H1 (cell line): ENCODE data around the gene LGI4. TPM values are rescaled to one million over a fixed set of nuclear protein-coding genes. Genes with fewer than 3 reads are reported as not detected.
A peak's percentile ranks its signal among the peaks of the same experiment; 100 is the strongest.

Experiments
- CTCF ChIA-PET: fragments of 300-600 bp; sonication (Branson Sonifier 250); formaldehyde crosslinking; loops from one replicate; lab custom pipeline; 2021; ENCODE audit not compliant: partially characterized antibody; lab: Charles Lee
- POLR2A ChIA-PET: fragments of 300-600 bp; sonication (Branson Sonifier 250); formaldehyde crosslinking; loops from one replicate; lab custom pipeline; 2021; ENCODE audit warnings: inconsistent platforms; ENCODE audit not compliant: partially characterized antibody; lab: Charles Lee
- DNase-seq, 2 experiments: peaks; one replicate each; pipeline versions ENCODE4 v3.0.0 to v3.0.0-alpha.2; 2010 to 2022; ENCODE audit warnings: low spot score in 2 of 2, low read depth in 1 of 2, mixed read lengths in 1 of 2
- FAIRE-seq: peaks from 2 replicates; lab custom pipeline; 2011; peaks lifted over from hg19 to GRCh38; lab: Jason Lieb, UNC
- H2AFZ ChIP-seq: 2 replicates; pipeline ENCODE4 v1.8.1; 2012; ENCODE audit warnings: low read length, inconsistent platforms
- H2AK5ac ChIP-seq: 2 replicates; pipeline ENCODE4 v1.6.1; 2013; ENCODE audit warnings: low read depth, low read length
- H2BK120ac ChIP-seq: replicated peaks from 2 replicates; pipeline ENCODE3; 2013; ENCODE audit warnings: low read depth, low read length, inconsistent platforms
- H2BK12ac ChIP-seq: 2 replicates; pipeline ENCODE4 v1.6.1; 2013; ENCODE audit warnings: low read depth, low read length
- H2BK15ac ChIP-seq: 2 replicates; pipeline ENCODE4 v1.6.1; 2013; ENCODE audit warnings: low read length
- H2BK20ac ChIP-seq: 2 replicates; pipeline ENCODE4 v1.6.1; 2013; ENCODE audit warnings: low read length
- H2BK5ac ChIP-seq: 2 replicates; pipeline ENCODE4 v1.6.1; 2013; ENCODE audit warnings: low read depth, low read length
- H3K14ac ChIP-seq: 2 replicates; pipeline ENCODE4 v1.6.1; 2013; ENCODE audit warnings: inconsistent platforms; ENCODE audit not compliant: insufficient read length
- H3K18ac ChIP-seq: 2 replicates; pipeline ENCODE4 v1.6.1; 2013; ENCODE audit warnings: low read length; ENCODE audit errors: extremely low read depth
- H3K23ac ChIP-seq: 2 replicates; pipeline ENCODE4 v1.6.1; 2013; ENCODE audit warnings: inconsistent platforms; ENCODE audit not compliant: insufficient read length
- H3K23me2 ChIP-seq: 2 replicates; pipeline ENCODE4 v1.6.1; 2013; ENCODE audit warnings: low read depth, low read length
- H3K27ac ChIP-seq: 2 replicates; pipeline ENCODE4 v1.6.1; 2011; ENCODE audit warnings: low read depth, low read length, inconsistent platforms
- H3K27me3 ChIP-seq, 4 experiments: replicated peaks in 1 of 4; 1 replicate in 1 of 4; 2 replicates in 3 of 4; pipeline versions ENCODE4 v1.6.1 to v1.8.1; 2011 to 2013; ENCODE audit warnings: low read length in 3 of 4, mild to moderate bottlenecking in 3 of 4, inconsistent platforms in 2 of 4, mixed read lengths in 2 of 4, moderate library complexity in 1 of 4; ENCODE audit not compliant: control insufficient read depth in 3 of 4, insufficient read depth in 3 of 4; ENCODE audit errors: extremely low read depth in 1 of 4
- H3K36me3 ChIP-seq, 4 experiments: 2 replicates each; pipeline versions ENCODE4 v1.6.1 to v1.8.1; 2011 to 2013; ENCODE audit warnings: mild to moderate bottlenecking in 4 of 4, low read length in 3 of 4, moderate library complexity in 2 of 4, control low read depth in 1 of 4, inconsistent platforms in 1 of 4; ENCODE audit not compliant: insufficient read depth in 4 of 4, control insufficient read depth in 2 of 4
- H3K4ac ChIP-seq: replicated peaks from 2 replicates; pipeline ENCODE3; 2013; ENCODE audit warnings: low read length, low read depth, mixed read lengths, inconsistent platforms; ENCODE audit not compliant: insufficient read length
- H3K4me1 ChIP-seq, 4 experiments: replicated peaks in 1 of 4; 1 replicate in 1 of 4; 2 replicates in 3 of 4; pipeline versions ENCODE4 v1.6.1 to v1.8.1; 2011 to 2013; ENCODE audit warnings: low read length in 3 of 4, inconsistent platforms in 2 of 4, mixed read lengths in 1 of 4; ENCODE audit not compliant: insufficient read depth in 4 of 4, control insufficient read depth in 3 of 4
- H3K4me2 ChIP-seq, 2 experiments: 2 replicates each; pipeline versions ENCODE4 v1.6.1 to v1.8.1; 2011 to 2013; ENCODE audit warnings: low read depth in 2 of 2, low read length in 2 of 2, control low read depth in 1 of 2, inconsistent platforms in 1 of 2, mild to moderate bottlenecking in 1 of 2; ENCODE audit not compliant: insufficient read depth in 1 of 2
- H3K4me3 ChIP-seq, 4 experiments: fragments of 200-600, 300-600 bp in 1 of 4; sonication (generic), shearing (Covaris generic), sonication (Bioruptor Twin) in 1 of 4; 2 replicates each; pipeline versions ENCODE4 v1.5.1 to v1.8.1; 2011 to 2016; ENCODE audit warnings: low read length in 4 of 4, low read depth in 3 of 4, control low read depth in 2 of 4, inconsistent platforms in 2 of 4, mild to moderate bottlenecking in 2 of 4, mixed read lengths in 1 of 4, moderate library complexity in 1 of 4; ENCODE audit not compliant: insufficient read depth in 2 of 4; ENCODE audit errors: extremely low read depth in 1 of 4
- H3K56ac ChIP-seq: replicated peaks from 2 replicates; pipeline ENCODE3; 2013; ENCODE audit warnings: low read depth, mild to moderate bottlenecking, mixed read lengths, low read length, inconsistent platforms; ENCODE audit not compliant: insufficient read length
- H3K79me1 ChIP-seq: 2 replicates; pipeline ENCODE4 v1.6.1; 2013; ENCODE audit warnings: low read depth, low read length, control low read depth
- H3K79me2 ChIP-seq, 2 experiments: 2 replicates each; pipeline versions ENCODE4 v1.6.1 to v1.8.1; 2012 to 2013; ENCODE audit warnings: low read length in 2 of 2, mild to moderate bottlenecking in 2 of 2, inconsistent platforms in 1 of 2; ENCODE audit not compliant: insufficient read depth in 2 of 2, control insufficient read depth in 1 of 2
- H3K9ac ChIP-seq, 4 experiments: replicated peaks in 1 of 4; 1 replicate in 1 of 4; 2 replicates in 3 of 4; pipeline versions ENCODE4 v1.6.1 to v1.8.1; 2011 to 2013; ENCODE audit warnings: low read depth in 3 of 4, low read length in 3 of 4, control low read depth in 2 of 4, mild to moderate bottlenecking in 2 of 4, moderate library complexity in 2 of 4, inconsistent platforms in 1 of 4; ENCODE audit errors: extremely low read depth in 1 of 4
- H3K9me3 ChIP-seq, 2 experiments: 2 replicates each; pipeline versions ENCODE4 v1.6.1 to v1.8.1; 2012 to 2013; ENCODE audit warnings: mild to moderate bottlenecking in 2 of 2, moderate library complexity in 2 of 2, control low read depth in 1 of 2, inconsistent platforms in 1 of 2, low read depth in 1 of 2, low read length in 1 of 2, mixed read lengths in 1 of 2; ENCODE audit not compliant: insufficient read depth in 2 of 2
- H4K20me1 ChIP-seq, 2 experiments: replicated peaks in 1 of 2; 2 replicates each; pipeline versions ENCODE3 to v1.8.1; 2011 to 2013; ENCODE audit warnings: inconsistent platforms in 2 of 2, low read length in 2 of 2, mild to moderate bottlenecking in 1 of 2; ENCODE audit not compliant: insufficient read depth in 2 of 2, control insufficient read depth in 1 of 2
- H4K5ac ChIP-seq: 2 replicates; pipeline ENCODE4 v1.6.1; 2013; ENCODE audit warnings: low read length, low read depth, mixed read lengths, inconsistent platforms; ENCODE audit not compliant: insufficient read length
- H4K8ac ChIP-seq: 2 replicates; pipeline ENCODE4 v1.8.0; 2013; ENCODE audit warnings: mild to moderate bottlenecking, moderate library complexity, low read length, inconsistent platforms; ENCODE audit not compliant: insufficient read depth; ENCODE audit errors: extremely low read depth
- H4K91ac ChIP-seq: replicated peaks from 2 replicates; pipeline ENCODE3; 2013; ENCODE audit warnings: low read length, mixed read lengths, inconsistent platforms; ENCODE audit not compliant: insufficient read length
- CBX5 ChIP-seq: fragments of 300-800, 300-1000 bp; sonication (generic); IDR thresholded peaks from 2 replicates; pipeline ENCODE4 v1.7.1; 2016; ENCODE audit warnings: antibody characterized with exemption, low read length, low read depth
- CBX8 ChIP-seq: fragments of 300-800, 300-1000 bp; sonication (generic); IDR thresholded peaks from 2 replicates; pipeline ENCODE4 v1.7.1; 2016; ENCODE audit warnings: low read depth, low read length, borderline replicate concordance
- CHD1 ChIP-seq: IDR thresholded peaks from 2 replicates; pipeline ENCODE4 v1.6.1; 2012; ENCODE audit warnings: low read depth, low read length, improper control_type of control experiment
- CTCF ChIP-seq, 3 experiments: IDR thresholded peaks; 1 replicate in 2 of 3; 2 replicates in 1 of 3; pipeline versions ENCODE4 v1.5.1 to v1.6.1; 2011; ENCODE audit warnings: low read length in 3 of 3, mild to moderate bottlenecking in 3 of 3, inconsistent platforms in 2 of 3, low read depth in 1 of 3, moderate library complexity in 1 of 3; ENCODE audit not compliant: insufficient read depth in 1 of 3; ENCODE audit errors: control extremely low read depth in 1 of 3
- EP300 ChIP-seq, 2 experiments: IDR thresholded peaks; 1 replicate in 1 of 2; 2 replicates in 1 of 2; pipeline ENCODE4 v1.6.1; 2011 to 2012; ENCODE audit warnings: low read depth in 2 of 2, low read length in 2 of 2, mild to moderate bottlenecking in 2 of 2, borderline replicate concordance in 1 of 2, inconsistent platforms in 1 of 2, moderate library complexity in 1 of 2
- SP4 ChIP-seq: IDR thresholded peaks from 2 replicates; pipeline ENCODE4 v1.6.1; 2012; ENCODE audit warnings: low read length, inconsistent platforms
- SUZ12 ChIP-seq: fragments of 200-600 bp; sonication (generic); IDR thresholded peaks from 2 replicates; pipeline ENCODE4 v1.6.1; 2012; ENCODE audit warnings: mild to moderate bottlenecking, inconsistent platforms, low read length, moderate library complexity, mixed read lengths
- TAF7 ChIP-seq: optimal IDR thresholded peaks from 2 replicates; pipeline ENCODE3; 2011; ENCODE audit warnings: low read depth, mild to moderate bottlenecking, inconsistent platforms, low read length, moderate library complexity, borderline replicate concordance
- ZNF274 ChIP-seq: IDR thresholded peaks from 2 replicates; pipeline ENCODE4 v1.7.0; 2012; ENCODE audit warnings: low read length, borderline replicate concordance; ENCODE audit errors: extremely low read depth
- WGBS, 2 experiments: shearing (Covaris generic) in 1 of 2; methylation state at CpG; one replicate each; pipeline versions ENCODE4 v1.1.6 to v1.1.7; 2013 to 2015; ENCODE audit warnings: low lambda C conversion rate in 2 of 2, mixed read lengths in 2 of 2, inconsistent platforms in 1 of 2, low coverage in 1 of 2, missing lambda C conversion rate in 1 of 2; ENCODE audit not compliant: insufficient replicate concordance in 2 of 2, insufficient coverage in 1 of 2, insufficient read length in 1 of 2; ENCODE audit errors: extremely low coverage in 1 of 2, missing lambda C conversion rate in 1 of 2; 5-methylcytosine and 5-hydroxymethylcytosine counted together
- polyA plus RNA-seq, 7 experiments: library from polyadenylated mRNA; depleted of rRNA in 3 of 7; stranded (reverse) in 5 of 7; unstranded in 2 of 7; fragments of >200 nt in 5 of 7; fragments of 200-250 nt in 2 of 7; gene quantifications; 1 replicate in 5 of 7; 2 replicates in 1 of 7; 4 replicates in 1 of 7; pipeline versions ENCODE4 v1.2.1 to v1.2.3, GENCODE V29; 2011 to 2013; ENCODE audit warnings: missing spikeins in 2 of 7, mixed read lengths in 2 of 7
- total RNA-seq: library from RNA; stranded (reverse); fragmentation: NEBNext Ultra II Directional; extraction: Animal tissue kit (Norgen Biotek cat#: 25700); gene quantifications from 2 replicates; pipeline ENCODE4 v1.2.1, GENCODE V29; 2021

The LGI4 gene
- total and polyA plus RNA-seq, 2 of the 8 experiments (the other 6 are each of a cell fraction or from before 2014, with no cell fraction given): 2.0 to 8.2 TPM

- H3K23ac ChIP-seq: no peak overlapping the region
Observed at GRCh38 chr19:35119578-35120155, 15.2 kb downstream of the LGI4 start.

More at GRCh38 chr19:35119578-35120155, 15.2 kb downstream of the LGI4 start:
- 85% methylated on average over 9 of the region's 9 CpGs; no CpG with 5 or more reads in 1 of the 2 experiments for WGBS, 2 experiments
- peak overlapping the region; percentile 90; the same call in 1 of the 2 replicates for H2BK12ac ChIP-seq
- CTCF ChIA-PET: interaction anchor here (1.1 to 6.9 kb wide), 7 partner anchors 18 to 156 kb away, joined by 3 to 154 read pairs (median 4); partner anchors contain the start of genes FXYD1, FXYD7 and LGI4
- no peak overlapping the region for H2AK5ac ChIP-seq
- no peak overlapping the region for H4K5ac ChIP-seq
- no peak overlapping the region for H2BK120ac ChIP-seq
- no peaks in the 10 kb centered on the region for H3K36me3 ChIP-seq
- no peak overlapping the region for H4K91ac ChIP-seq
- no peaks in the 10 kb centered on the region for H3K23me2 ChIP-seq
- H3K4me1 ChIP-seq: peaks cover 3 to 26% (median 17%) of the 10 kb centered on the region in 4 experiments
- no peak overlapping the region for H3K4ac ChIP-seq
- H3K27ac ChIP-seq: no peak overlapping the region
- no peak overlapping the region for H3K14ac ChIP-seq
- 0 out of 2 replicates have a peak overlapping the region, but pooled peaks have one; percentile 81 for H2BK15ac ChIP-seq
- no peak overlapping the region for H3K9ac ChIP-seq
- TF ChIP-seq CBX5: no peak
- no peak for TF ChIP-seq CTCF (IDR thresholded peaks at IDR 0.05; ENCODE audit: control extremely low read depth in 1 of 3, insufficient read depth in 1 of 3, low read depth in 1 of 3, low read length in 3 of 3)
- no peak for TF ChIP-seq EP300 (IDR thresholded peaks at IDR 0.05; ENCODE audit: borderline replicate concordance in 1 of 2, low read depth in 2 of 2, low read length in 2 of 2)
- TF ChIP-seq ZNF274: no peak
- no peak for TF ChIP-seq CBX8
- no peak for TF ChIP-seq CHD1
- TF ChIP-seq TAF7: no peak
- TF ChIP-seq SP4: no peak
- TF ChIP-seq SUZ12: no peak
- POLR2A ChIA-PET: interaction anchor here (0.6 to 2.6 kb wide), 5 partner anchors 8 to 52 kb away, joined by 3 to 9 read pairs (median 5); partner anchors contain the start of gene LGI4
- no peaks in the 10 kb centered on the region for H3K9me3 ChIP-seq
- FAIRE-seq: no peak
- DNase-seq: no peak
- H4K20me1 ChIP-seq: no peaks in the 10 kb centered on the region
- H3K18ac ChIP-seq: no peak overlapping the region
- H4K8ac ChIP-seq: no peak overlapping the region
- no peak overlapping the region for H3K4me2 ChIP-seq
- H2BK20ac ChIP-seq: 0 out of 2 replicates have a peak overlapping the region, but pooled peaks have one; percentile 32
- no peak overlapping the region for H3K56ac ChIP-seq
- no peak overlapping the region for H2AFZ ChIP-seq
- no peak overlapping the region for H2BK5ac ChIP-seq
- H3K79me2 ChIP-seq: no peaks in the 10 kb centered on the region
- no peak overlapping the region for H3K4me3 ChIP-seq
- peaks cover 0 to 2% (median 0%) of the 10 kb centered on the region in 4 experiments; a peak in 2 of 7 replicates for H3K27me3 ChIP-seq
- H3K79me1 ChIP-seq: no peaks in the 10 kb centered on the region
